ENCODE data around the gene DLEU7. TPM values are rescaled to one million over a fixed set of nuclear protein-coding genes. Genes with fewer than 3 reads are reported as not detected.

Gene DLEU7
- total RNA-seq, 1 experiment from 2014 or later = not detected

DNA sequence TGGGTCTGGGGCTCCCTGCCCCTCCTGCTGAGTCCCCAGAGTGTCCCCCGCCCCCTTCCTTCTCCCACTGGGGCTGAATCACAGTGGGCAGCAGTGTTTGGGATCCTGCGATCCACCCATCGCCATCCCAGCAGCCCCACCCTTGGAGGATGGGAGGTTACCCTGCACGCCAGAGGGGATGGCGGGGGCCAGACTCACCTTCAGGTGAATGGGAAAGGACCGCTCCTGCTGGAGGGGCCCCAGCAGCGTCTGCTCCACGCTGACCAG is 569 bp downstream of the DLEU7 start:
- DNase-seq (ENCODE audit: low read depth) = no peak

DNA sequence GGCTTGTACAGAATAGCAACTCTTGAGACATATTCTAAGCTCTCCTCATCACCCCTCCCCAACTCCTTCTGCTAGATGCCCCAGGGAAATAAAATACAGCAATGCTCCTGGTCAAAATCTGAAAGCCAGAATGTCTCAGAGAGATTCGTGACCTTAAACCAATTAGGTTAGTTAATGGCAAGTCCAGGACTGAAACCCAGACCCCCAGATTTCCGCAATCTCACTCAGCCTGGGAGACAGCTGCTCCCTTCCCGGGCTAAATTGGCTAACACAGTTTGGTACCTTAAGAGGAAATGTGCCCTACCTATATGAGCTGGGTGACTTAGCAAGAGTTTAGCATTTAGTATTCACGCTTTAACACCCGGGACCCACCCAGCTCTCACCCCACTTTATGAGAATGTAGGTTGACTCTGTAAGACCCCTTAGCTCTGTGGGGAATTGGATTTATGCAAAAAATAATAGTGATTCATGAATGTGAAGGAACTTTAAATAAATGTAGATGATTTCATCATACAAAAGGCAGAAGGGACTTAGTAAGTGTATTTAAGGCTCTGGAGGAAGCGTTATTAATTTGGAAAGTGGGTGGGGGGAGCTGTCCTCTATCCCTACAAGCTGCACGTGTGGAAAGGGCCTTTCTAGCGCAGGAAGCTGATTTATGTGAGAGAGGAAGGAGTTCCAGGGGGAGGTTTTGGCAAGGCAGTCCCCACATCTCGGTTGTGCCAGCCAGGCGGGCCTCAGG is 1.1 kb downstream of the DLEU7 start:
- DNase-seq (ENCODE audit: low read depth) = no peak

DNA sequence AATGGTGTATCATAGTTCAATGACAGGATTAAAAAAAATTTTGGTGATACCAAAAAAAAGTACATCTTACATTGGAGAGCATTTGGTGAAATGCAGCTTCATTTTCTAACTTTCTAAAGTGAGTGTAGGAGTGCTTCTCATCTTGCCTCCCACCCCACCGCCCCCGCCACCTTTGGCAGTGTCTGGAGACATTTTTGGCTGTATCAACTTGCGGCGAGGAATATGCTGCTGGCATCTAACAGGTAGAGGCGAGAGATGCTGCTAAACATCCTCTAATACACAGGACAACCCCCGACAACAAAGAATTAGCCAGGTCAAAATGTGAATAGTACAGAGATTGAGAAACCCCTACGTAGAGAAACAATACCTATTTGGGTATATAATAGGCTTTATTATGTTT is 1.7 kb downstream of the DLEU7 start:
- DNase-seq (ENCODE audit: low read depth) = no peak

DNA sequence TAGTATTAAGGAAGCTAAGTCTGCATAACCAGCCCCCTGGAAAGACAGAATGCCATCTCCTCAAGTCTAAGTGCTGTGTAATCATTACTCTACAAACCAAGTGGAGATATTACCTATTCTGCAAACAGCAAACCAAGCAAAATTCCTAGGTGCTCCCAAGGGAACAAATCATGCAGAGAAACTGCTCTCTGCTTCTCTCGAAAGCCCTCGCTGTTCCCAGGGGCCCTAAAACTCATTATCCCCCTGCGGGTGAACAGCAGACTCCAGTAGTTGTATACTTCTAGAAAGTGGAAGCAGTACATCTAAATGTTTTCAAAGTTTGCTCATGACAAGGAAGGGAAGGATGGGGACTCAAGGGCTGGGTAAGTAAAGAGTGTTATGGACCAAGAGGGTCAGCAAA is 3.2 kb downstream of the DLEU7 start:
- DNase-seq (ENCODE audit: low read depth) = no peak

DNA sequence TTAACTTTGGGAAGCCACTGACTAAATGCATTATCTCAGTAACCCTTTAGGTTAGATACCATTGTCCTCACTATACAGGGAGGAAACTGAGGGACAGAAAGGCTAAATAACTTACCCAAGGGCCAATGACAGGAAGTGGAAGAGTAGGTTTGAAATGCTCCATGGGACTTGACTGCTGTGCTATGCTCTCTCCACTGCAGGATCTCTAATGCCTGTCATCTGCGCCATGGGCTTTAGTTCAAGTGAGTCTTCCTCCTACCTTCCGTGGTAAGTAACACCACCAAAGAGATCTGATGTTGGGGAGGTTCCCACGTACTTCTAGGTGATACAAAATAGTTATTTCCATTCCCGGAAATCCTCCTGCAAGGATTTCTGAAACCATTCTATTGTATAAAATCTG is 3.7 kb downstream of the DLEU7 start:
- no peak for DNase-seq (ENCODE audit: low read depth)

DNA sequence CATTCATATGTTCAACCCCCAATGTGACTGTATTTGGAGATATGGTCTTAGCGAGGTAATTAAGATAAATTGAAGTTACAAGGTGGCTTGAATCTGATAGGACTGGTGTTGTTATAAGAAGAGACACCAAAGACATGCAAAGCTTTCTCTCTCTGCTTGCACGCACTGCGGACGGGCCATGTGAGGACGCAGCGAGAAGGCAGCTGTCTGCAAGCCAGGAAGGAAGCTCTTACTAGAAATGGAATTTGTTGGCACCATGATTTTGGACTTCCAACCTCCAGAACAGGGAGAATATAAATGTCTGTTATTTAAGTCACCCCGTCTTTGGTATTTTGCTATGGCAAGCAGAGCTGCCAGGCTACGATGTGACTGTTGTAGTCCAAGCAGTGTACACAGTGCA is 4.8 kb downstream of the DLEU7 start:
- no peak for DNase-seq (ENCODE audit: low read depth)

DNA sequence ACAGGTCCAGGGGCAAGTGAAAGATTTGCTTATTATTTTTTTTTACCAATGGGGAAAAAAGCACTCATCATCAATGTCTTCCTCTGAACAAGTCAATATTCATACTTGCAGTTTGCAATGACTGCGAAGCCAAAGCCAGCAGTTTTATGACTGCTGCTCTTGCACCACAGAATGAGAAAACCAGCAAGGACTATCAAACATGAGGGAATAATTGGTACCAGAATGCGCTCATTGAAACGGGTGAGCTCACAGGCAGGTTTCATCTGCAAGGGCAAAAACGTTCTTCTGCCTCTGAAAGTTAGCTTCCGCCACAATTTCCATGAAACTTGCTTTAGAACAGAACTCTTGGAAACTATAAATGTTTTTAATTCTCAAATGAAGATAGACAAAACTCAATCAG is 5.5 kb downstream of the DLEU7 start:
- no peak for DNase-seq (ENCODE audit: low read depth)

DNA sequence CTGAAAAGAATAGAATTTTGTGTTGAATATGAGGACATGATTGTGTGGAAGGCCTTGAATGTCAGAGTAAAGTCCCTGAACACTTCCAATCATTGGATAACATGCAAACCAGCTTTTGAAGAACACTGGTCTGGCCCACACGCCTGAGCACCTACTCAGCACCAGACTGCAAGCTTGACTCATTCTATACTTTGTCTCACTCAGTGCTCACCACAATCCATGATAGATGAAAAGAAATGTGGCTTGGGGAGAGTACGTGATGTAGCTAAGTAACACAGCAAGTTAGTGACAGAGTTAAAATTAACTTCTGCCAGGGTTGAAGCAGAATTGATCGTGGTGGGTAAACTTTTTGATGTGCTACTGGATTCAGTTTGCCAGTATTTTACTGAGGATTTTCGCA is 12.0 kb downstream of the DLEU7 start:
- DNase-seq (ENCODE audit: low read depth) = peak; percentile 4

DNA sequence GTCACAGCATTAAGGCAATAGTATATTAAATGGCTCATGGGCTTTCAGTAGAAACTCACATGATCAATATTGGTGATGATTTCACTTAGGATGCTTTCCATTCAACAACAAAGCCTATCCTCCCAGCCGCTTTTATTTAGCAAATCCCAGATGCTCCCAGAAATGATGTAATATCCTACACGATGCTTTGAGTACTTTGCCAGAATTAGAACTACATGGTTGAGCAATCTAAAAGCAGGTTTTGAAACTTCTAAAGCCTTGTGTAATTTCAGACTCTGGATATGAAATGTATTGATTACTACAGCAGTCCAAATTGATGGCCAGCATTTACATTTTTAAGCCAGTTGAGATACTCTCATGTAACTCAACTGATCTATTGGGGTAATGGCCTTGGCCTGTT is 13.6 kb downstream of the DLEU7 start:
- DNase-seq (ENCODE audit: low read depth) = no peak

DNA sequence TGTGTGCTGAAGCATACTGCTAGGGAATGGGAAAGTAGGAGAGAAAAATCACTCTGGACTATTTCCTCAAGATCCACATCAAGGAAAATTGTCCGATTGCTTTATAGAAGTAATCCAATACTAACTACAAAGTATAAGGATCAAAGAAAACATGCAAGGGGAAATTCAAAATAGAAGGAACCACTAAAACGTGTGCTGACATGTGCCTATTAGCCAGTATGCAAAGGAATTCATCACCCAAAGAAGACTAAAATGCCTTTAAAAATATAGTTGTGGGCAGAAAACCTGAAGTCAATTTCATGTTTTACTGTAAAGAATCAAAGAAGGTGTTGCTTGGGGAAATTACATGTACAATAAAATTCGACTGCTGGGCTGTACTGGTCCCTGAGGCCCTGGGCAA is 14.3 kb downstream of the DLEU7 start:
- DNase-seq (ENCODE audit: low read depth) = no peak

DNA sequence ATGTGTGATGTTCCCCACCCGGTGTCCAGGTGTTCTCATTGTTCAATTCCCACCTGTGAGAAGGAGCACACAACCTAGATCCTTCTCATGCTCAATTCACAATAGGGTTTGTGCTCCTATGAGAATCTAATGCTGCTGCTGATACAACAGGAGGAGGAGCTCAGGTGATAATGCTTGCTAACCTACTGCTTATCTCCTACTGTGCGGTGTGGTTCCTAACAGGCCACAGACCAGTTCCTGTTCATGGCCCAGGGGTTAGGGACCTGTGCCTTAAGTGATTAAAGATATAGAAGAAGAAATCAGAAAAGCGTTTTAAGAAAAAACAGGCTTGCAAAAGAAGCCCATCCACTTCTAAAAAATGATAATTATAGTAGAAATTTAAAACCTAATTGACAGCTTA is 17.5 kb downstream of the DLEU7 start:
- DNase-seq (ENCODE audit: low read depth) = no peak

DNA sequence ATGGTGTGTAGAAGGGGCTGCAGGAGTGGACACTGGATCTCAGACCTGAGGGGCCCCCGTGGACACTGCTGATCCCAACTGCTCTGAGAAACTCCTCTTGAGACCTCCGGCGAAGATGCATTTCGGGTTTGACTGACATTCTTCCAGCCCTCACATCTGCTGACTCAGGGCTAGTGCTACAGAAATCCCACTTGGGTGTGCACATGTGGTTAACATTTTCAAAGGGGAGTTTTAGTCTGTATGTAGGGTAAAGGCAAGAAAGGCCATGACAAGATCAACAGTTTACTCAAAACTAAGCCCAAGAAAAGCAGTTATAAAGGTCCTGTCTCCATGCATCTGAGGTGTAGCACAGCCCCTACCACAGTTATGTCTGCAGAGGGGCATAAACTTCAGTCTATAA is 31.2 kb downstream of the DLEU7 start:
- no peak for DNase-seq (ENCODE audit: low read depth)

DNA sequence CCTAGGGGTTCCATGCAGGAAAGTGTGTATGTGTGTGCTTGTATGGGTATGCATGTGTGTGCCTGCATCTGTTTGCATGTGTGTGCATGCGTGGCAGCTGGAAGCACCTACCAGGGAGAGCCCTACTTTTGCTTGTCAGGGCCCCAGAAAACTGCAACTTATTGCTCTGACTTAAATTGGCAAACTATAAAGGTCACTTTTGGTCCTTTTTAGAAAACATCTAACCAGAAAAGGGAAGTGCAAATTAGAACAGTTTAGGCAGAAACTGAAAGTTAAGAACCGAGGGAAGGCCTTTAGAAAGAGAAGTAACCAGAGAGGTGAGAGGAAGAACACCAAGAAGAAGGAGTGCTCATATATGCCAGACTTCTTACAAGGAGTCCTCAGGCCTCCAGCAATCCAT is 32.5 kb downstream of the DLEU7 start:
- no peak for DNase-seq (ENCODE audit: low read depth)

DNA sequence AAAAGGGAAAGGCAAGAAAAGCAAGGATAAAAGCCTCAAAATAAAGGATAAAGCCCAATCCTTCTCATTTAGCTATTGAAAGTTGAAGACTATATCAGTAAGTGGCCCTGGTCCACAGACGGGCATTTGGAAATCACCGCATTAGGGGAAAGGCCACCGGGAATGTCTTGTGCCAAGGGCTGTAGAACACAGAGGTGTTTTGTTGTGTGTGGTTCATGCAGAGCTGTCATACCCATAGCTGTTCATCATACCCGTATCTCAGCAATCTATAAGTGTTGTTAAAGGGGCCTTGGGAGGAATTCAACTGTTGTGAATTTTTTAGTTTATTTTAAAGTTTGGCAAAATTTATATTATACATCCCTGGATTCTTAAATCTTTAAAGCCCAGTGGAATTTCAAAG is 33.0 kb downstream of the DLEU7 start:
- no peak for DNase-seq (ENCODE audit: low read depth)

DNA sequence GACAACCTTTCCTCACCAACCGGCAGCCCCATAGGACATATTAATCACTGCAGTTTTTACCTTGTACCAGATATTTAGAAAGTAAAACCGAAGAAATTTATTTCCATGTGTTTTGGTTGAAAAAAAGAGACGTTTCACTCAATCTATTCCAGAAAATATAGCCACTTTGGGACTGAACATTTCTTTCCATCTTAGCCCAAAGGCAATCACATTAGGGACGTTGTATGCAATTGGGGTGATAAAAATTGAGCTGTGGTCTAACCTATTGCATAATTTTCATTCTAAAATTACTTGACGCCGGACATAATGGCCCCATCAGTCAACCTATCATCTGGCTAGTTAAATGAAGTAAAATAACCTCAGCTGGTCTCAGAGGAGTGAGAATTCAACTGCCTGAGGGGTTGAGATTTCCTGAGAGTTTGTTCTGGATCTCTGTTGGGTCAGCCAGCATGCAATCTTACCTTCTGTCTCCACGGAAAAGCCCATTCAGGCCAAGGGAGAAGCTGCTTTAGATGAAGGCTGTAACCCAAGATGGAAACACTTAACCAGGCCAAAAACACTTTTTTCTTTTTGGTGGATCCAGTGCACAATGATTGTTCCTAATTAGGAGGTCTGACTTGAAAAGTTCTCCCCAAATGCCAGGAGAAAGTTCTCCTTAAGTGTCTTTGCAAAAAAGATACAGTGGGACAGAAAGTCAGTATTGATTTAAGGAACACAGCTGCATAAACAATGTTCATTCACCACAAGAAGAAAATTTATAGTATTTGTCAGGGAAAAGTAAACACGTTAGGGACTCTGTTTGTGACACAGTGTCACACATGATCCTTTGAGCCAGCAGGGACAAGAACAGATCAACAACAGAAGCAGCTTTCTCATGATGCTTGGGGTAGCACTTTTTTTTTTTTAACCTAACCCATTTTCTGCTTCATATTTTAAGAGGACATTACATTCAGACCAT is 34.1 kb downstream of the DLEU7 start:
- peak; percentile 68 for DNase-seq (ENCODE audit: low read depth)

DNA sequence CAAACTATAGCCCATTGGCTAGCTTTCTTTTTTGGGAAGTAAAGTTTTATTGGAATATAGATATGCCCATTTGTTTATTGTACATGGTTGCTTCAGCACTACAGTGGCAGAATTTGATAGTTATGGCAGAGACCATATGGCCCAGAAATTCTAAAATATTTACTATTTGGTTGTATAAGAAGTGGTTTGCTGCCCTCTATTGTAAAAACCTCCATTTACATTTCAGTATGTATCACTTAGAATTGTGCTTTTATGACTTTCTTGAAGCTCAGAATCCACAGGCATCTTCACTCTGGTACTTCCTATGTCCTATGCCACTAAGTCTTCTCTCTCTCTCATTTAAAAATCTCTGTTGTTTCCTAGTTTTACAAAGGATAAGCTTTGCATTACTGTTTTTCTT is 37.7 kb downstream of the DLEU7 start:
- DNase-seq (ENCODE audit: low read depth) = no peak

DNA sequence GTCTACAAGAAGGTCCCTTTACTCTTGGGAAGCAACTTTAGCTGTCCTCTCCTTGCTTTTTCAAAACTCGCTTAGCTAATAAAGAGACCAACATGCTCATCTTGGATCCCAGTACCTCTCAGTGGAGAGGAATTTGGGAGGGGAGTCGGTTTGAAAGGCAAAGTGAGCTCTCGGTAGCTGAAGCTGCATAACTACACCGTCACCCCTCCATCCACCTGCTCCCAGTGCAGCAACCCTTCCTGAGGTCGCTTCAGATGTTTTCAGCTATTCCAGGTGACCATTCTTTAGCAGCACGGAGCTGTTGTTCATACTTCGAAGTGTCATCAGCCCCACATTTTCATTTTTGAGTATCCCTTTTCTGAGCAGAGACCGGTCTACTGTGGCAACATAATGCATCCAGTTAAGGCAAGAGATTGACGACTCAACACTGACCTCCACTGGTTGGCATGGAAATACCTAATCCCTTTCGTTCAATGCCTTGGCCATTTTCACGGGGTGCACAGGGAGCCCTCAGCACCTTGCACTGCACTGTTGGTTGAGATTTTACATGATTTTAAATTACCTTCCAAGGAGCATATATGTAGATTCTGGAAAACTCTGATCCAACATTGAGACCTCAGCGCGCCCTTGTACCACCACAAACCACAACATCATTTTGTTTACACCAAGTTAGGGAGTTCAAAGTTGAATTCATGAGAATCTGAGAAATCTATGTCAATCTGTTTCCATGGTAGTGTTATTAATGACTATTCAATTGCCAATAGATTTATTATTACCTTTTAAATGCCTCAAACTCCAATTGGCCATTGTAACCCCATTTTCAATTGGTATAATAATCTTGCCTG is 42.2 kb downstream of the DLEU7 start:
- peak; percentile 76 for DNase-seq (ENCODE audit: low read depth)

DNA sequence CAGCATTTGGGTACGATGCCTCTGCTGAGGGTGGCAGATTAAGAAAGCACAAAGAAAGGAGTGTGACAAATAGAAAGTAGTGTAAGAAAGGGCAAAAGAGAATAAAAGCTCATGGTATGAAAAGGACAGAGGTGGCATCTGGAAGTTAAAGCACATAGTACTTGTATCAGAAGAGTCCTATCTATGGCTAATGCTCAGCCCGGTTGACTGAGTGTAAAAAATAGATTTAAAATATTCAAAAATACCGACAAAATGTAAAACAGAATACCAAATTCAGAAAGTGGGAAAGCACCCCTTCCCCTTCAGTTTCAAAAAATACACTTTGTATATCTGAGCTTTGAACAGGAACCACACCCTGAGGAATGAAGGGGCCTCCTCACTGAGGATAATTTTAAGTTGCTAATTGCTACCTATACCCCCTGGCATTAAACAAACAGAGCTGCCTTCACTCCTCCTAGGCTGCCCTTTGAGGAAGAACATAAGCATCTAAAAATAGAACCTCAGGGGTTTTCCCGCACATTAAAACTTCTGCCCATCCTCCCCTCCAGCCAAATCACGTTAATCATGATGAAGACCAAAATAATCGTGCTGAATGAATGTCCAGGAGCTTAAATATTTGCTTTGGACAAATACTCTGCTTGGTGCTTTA is 43.3 kb downstream of the DLEU7 start:
- no peak for DNase-seq (ENCODE audit: low read depth)

DNA sequence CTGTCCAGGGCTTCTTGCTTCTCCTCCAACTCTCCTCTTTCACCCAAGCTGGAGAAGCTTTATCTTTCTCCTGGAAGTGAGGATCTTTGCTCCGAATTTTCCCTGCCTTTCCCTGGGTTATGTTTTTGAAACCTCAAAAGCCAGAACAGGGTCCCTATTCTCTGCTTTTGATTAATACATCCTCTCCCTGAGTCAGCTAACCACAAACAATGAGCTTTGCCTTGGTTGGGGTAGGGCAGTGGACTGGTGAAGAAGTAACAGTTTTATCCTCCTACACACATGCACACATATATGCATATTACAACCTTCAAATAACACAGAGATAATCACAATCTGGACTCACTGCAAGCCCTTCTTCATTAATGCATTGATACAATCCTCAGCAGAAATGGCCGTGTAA is 44.6 kb downstream of the DLEU7 start:
- DNase-seq (ENCODE audit: low read depth) = peak; percentile 75

DNA sequence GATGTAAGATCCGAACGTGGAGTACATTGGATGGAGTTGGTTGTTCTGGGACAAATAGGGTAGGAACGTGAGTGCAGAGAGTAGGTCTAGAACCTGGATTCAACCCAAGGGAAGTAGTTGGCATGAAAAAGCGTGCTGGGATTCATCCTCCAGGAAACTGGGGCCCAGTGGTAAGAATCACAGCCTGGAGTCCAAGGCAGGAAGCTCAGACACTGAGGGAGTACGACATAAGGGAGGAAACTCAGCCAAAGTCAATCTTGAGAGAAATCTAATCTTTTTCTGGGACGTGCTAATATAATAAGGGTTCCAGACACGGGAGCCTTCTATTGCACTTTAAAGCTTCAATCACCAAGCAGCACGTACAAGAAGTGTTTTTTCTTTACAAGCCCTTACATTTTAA is 46.4 kb downstream of the DLEU7 start:
- DNase-seq (ENCODE audit: low read depth) = no peak

DNA sequence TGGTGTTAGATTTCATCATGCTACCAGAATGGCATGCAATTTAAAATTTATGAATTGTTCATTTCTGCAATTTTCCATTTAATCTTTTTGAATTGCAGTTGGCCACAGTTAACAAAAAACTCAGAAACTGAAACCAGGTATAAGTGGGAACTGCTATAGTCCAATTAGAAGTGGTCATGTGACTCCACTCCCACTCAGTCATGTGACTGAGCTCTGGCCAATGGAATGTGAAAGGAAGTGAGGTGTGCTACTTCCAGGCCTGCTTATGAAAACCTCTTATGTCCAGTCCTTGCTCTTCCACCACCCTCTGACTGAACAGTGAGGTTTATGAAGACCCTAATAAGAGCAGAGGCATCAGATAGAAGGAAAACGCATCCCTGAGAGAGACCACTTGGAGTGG is 47.0 kb downstream of the DLEU7 start:
- DNase-seq (ENCODE audit: low read depth) = no peak

DNA sequence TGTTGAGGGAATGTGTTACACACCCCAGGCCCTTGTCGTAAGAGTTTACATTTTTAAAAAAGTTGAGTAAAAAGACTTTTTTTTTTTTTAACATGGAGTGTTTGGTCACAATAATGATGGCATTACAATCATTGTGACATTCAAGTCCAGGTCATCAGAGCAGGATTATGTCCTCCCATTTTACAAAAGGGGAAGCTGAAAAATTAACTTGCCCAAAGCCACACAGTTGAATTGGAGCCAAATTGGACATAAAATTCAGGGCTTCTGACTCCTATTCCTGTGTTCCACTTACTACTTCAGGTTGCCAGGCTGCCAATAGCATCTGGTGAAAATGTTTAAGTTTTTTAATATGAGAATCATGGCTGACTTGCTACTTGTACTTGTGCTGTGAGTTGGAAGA is 49.3 kb downstream of the DLEU7 start:
- no peak for DNase-seq (ENCODE audit: low read depth)

Data from M059J (cell line).